ENCODE data around the gene SPATS2.
"Not testable (repeated sequence)": the region's sequence is repeated elsewhere in the genome, so short reads cannot be mapped to it uniquely, and the experiment has no call there.

The SPATS2 gene

GRCh38 chr12:49413796-49414195, 46.5 kb downstream of the SPATS2 start:
- Histone ChIP-seq H2AFZ (ENCODE audit: low read length, unreplicated experiment) (no peak overlapping the region), H3K36me3 (ENCODE audit: insufficient read depth, low read length) (no peaks in the 10 kb centered on the region), H3K4me1 (ENCODE audit: control insufficient read depth, insufficient read depth, low read length, unreplicated experiment) (peaks cover 15% of the 10 kb centered on the region), H3K27me3 (ENCODE audit: insufficient read depth, low read length) (no peaks in the 10 kb centered on the region), H3K27ac (ENCODE audit: low read depth, low read length) (no peak overlapping the region), H3K4me3 (ENCODE audit: low read depth, low read length) (no peak overlapping the region), H3K79me2 (ENCODE audit: control insufficient read depth, insufficient read depth, low read length, unreplicated experiment) (peaks cover 71% of the 10 kb centered on the region)

- Histone ChIP-seq H3K27ac (ENCODE audit: low read depth, low read length) (no peak overlapping the region), H3K36me3 (ENCODE audit: insufficient read depth, low read length) (no peaks in the 10 kb centered on the region), H3K79me2 (ENCODE audit: control insufficient read depth, insufficient read depth, low read length, unreplicated experiment) (peaks cover 74% of the 10 kb centered on the region), H2AFZ (ENCODE audit: low read length, unreplicated experiment) (no peak overlapping the region), H3K27me3 (ENCODE audit: insufficient read depth, low read length) (no peaks in the 10 kb centered on the region), H3K4me1 (ENCODE audit: control insufficient read depth, insufficient read depth, low read length, unreplicated experiment) (peaks cover 21% of the 10 kb centered on the region), H3K4me3 (ENCODE audit: low read depth, low read length) (no peak overlapping the region)
Measured at GRCh38 chr12:49414364-49414763, 47.1 kb downstream of the SPATS2 start.

GRCh38 chr12:49415521-49415970, 48.3 kb downstream of the SPATS2 start:
- Histone ChIP-seq H3K27ac (ENCODE audit: low read depth, low read length) (no peak overlapping the region), H3K36me3 (ENCODE audit: insufficient read depth, low read length) (no peaks in the 10 kb centered on the region), H3K4me1 (ENCODE audit: control insufficient read depth, insufficient read depth, low read length, unreplicated experiment) (peaks cover 22% of the 10 kb centered on the region), H3K27me3 (ENCODE audit: insufficient read depth, low read length) (no peaks in the 10 kb centered on the region), H2AFZ (ENCODE audit: low read length, unreplicated experiment) (no peak overlapping the region), H3K79me2 (ENCODE audit: control insufficient read depth, insufficient read depth, low read length, unreplicated experiment) (peaks cover 74% of the 10 kb centered on the region), H3K4me3 (ENCODE audit: low read depth, low read length) (no peak overlapping the region)

DNA sequence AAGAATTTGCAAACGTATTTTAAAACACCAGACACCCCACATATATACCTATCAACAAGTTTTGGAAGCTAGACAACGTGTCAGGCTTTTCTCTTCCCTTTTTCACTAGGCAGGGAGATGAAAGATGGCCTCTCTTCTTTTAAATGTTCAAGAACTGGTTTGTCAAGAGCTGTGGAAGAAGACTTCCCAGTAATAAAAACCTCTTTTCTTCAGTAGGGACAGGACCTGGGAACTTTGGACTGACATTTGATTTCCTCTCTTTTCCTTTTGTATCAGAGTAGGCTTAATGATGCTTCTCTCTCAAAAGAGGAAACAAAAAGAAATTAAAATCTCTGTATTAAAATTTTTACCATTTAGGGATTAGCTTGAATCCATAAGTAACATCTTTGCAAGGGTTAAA, 49.6 kb downstream of the SPATS2 start:
- Histone ChIP-seq H3K36me3 (ENCODE audit: insufficient read depth, low read length) (no peaks in the 10 kb centered on the region), H2AFZ (ENCODE audit: low read length, unreplicated experiment) (no peak overlapping the region), H3K27ac (ENCODE audit: low read depth, low read length) (no peak overlapping the region), H3K27me3 (ENCODE audit: insufficient read depth, low read length) (no peaks in the 10 kb centered on the region), H3K4me3 (ENCODE audit: low read depth, low read length) (no peak overlapping the region), H3K4me1 (ENCODE audit: control insufficient read depth, insufficient read depth, low read length, unreplicated experiment) (peaks cover 22% of the 10 kb centered on the region), H3K79me2 (ENCODE audit: control insufficient read depth, insufficient read depth, low read length, unreplicated experiment) (peaks cover 74% of the 10 kb centered on the region)

GRCh38 chr12:49417558-49417957, 50.3 kb downstream of the SPATS2 start:
- Histone ChIP-seq H3K79me2 (ENCODE audit: control insufficient read depth, insufficient read depth, low read length, unreplicated experiment) (peaks cover 78% of the 10 kb centered on the region), H3K36me3 (ENCODE audit: insufficient read depth, low read length) (no peaks in the 10 kb centered on the region), H3K4me3 (ENCODE audit: low read depth, low read length) (no peak overlapping the region), H3K27ac (ENCODE audit: low read depth, low read length) (no peak overlapping the region), H3K4me1 (ENCODE audit: control insufficient read depth, insufficient read depth, low read length, unreplicated experiment) (peaks cover 22% of the 10 kb centered on the region), H3K27me3 (ENCODE audit: insufficient read depth, low read length) (no peaks in the 10 kb centered on the region), H2AFZ (ENCODE audit: low read length, unreplicated experiment) (no peak overlapping the region)

DNA sequence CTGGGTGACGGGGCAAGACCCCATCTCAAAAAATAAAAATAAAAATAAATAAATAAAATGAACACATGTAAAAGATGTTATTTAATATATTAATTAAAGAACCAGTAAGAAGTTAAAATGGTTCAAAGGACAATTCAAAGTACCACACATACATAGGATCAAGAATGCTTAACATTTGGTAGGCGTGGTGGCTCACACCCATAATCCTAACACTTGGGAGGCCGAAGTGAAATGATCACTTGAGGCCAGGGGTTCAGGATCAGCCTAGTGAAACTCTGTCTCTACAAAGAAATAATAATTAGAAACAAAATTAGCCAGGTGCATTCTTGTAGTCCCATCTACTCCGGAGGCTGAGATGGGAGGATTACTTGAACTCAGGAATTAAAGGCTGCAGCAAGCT, 53.3 kb downstream of the SPATS2 start:
- no peak overlapping the region for H3K27ac ChIP-seq (ENCODE audit: low read depth, low read length)

DNA sequence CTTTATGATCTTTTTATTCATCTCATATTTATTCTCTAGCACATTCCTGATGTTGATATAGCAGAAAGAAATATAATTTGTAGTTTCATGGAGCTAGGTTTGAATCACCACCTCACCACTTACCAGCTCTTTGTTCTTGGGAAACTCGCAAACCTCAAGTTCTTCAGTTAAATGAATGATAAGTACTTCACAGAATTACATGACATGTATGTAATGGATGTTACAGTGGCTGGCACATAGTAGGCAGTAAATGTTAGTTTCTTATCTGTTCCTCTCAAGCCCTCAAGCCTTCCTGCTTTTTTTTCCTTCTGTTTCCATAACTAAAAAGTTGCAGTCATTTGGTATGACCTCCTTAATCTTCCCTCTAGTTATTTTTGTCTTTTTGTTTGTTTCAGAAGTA, 54.9 kb downstream of the SPATS2 start:
- no peak overlapping the region for H3K27ac ChIP-seq (ENCODE audit: low read depth, low read length)
- peaks cover 64% of the 10 kb centered on the region for H3K79me2 ChIP-seq (ENCODE audit: control insufficient read depth, insufficient read depth, low read length, unreplicated experiment)
- no peak overlapping the region for H3K4me3 ChIP-seq (ENCODE audit: low read depth, low read length)
- no peak overlapping the region for H2AFZ ChIP-seq (ENCODE audit: low read length, unreplicated experiment)
- no peaks in the 10 kb centered on the region for H3K27me3 ChIP-seq (ENCODE audit: insufficient read depth, low read length)
- H3K4me1 ChIP-seq (ENCODE audit: control insufficient read depth, insufficient read depth, low read length, unreplicated experiment), result peaks cover 8% of the 10 kb centered on the region
- peaks cover 4% of the 10 kb centered on the region for H3K36me3 ChIP-seq (ENCODE audit: insufficient read depth, low read length)

More for the DNA sequence above, 53.3 kb downstream of the SPATS2 start:
- peaks cover 8% of the 10 kb centered on the region for H3K4me1 ChIP-seq (ENCODE audit: control insufficient read depth, insufficient read depth, low read length, unreplicated experiment)
- no peak overlapping the region for H2AFZ ChIP-seq (ENCODE audit: low read length, unreplicated experiment)
- H3K79me2 ChIP-seq (ENCODE audit: control insufficient read depth, insufficient read depth, low read length, unreplicated experiment), result peaks cover 67% of the 10 kb centered on the region
- H3K36me3 ChIP-seq (ENCODE audit: insufficient read depth, low read length), result no peaks in the 10 kb centered on the region
- no peak overlapping the region for H3K4me3 ChIP-seq (ENCODE audit: low read depth, low read length)
- no peaks in the 10 kb centered on the region for H3K27me3 ChIP-seq (ENCODE audit: insufficient read depth, low read length)

- no peak overlapping the region for H2AFZ ChIP-seq (ENCODE audit: low read length, unreplicated experiment)
- peaks cover 65% of the 10 kb centered on the region for H3K79me2 ChIP-seq (ENCODE audit: control insufficient read depth, insufficient read depth, low read length, unreplicated experiment)
- no peaks in the 10 kb centered on the region for H3K27me3 ChIP-seq (ENCODE audit: insufficient read depth, low read length)
- peaks cover 13% of the 10 kb centered on the region for H3K4me1 ChIP-seq (ENCODE audit: control insufficient read depth, insufficient read depth, low read length, unreplicated experiment)
- peaks cover 9% of the 10 kb centered on the region for H3K36me3 ChIP-seq (ENCODE audit: insufficient read depth, low read length)
- H3K4me3 ChIP-seq (ENCODE audit: low read depth, low read length), result 0 out of 2 replicates have a peak overlapping the region, but pooled peaks have one; percentile 7
- peak overlapping the region; percentile 32 for H3K27ac ChIP-seq (ENCODE audit: low read depth, low read length)
Measured at GRCh38 chr12:49428793-49429192, 61.5 kb downstream of the SPATS2 start.

DNA sequence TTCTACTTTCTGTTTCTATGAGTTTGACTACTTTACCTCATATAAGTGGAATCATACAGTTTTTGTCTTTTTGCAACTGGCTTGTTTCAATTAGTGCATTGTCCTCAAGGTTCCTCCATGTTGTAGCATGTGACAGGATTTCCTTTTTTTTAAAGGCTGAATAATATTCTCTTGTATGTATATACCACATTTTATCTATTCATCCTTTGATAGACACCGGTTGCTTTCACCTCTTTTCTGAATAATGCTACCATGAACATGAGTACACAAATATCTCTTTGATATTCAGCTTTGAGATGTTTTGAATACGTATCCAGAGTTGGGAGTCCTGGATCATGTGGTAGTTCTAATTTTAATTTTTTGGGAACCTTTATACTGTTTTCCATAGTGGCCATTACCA, 65.4 kb downstream of the SPATS2 start:
- Histone ChIP-seq H3K36me3 (ENCODE audit: insufficient read depth, low read length) (peaks cover 5% of the 10 kb centered on the region; the same call in 1 of the 2 replicates), H2AFZ (ENCODE audit: low read length, unreplicated experiment) (no peak overlapping the region), H3K4me1 (ENCODE audit: control insufficient read depth, insufficient read depth, low read length, unreplicated experiment) (peaks cover 13% of the 10 kb centered on the region), H3K27me3 (ENCODE audit: insufficient read depth, low read length) (no peaks in the 10 kb centered on the region), H3K79me2 (ENCODE audit: control insufficient read depth, insufficient read depth, low read length, unreplicated experiment) (peaks cover 55% of the 10 kb centered on the region), H3K4me3 (ENCODE audit: low read depth, low read length) (no peak overlapping the region), H3K27ac (ENCODE audit: low read depth, low read length) (no peak overlapping the region)

DNA sequence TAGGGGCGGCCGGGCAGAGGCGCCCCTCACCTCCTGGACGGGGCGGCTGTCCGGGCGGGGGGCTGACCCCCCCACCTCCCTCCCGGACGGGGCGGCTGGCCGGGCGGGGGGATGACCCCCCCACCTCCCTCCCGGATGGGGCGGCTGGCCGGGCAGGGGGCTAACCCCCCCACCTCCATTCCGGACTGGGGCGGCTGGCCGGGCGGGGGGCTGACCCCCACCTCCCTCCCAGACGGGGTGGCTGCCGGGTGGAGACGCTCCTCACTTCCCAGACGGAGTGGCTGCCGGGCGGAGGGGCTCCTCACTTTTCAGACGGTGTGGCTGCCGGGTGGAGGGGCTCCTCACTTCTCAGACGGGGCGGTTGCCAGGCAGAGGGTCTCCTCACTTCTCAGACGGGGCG, 69.5 kb downstream of the SPATS2 start:
- H2AFZ ChIP-seq (ENCODE audit: low read length, unreplicated experiment); H3K27ac ChIP-seq (ENCODE audit: low read depth, low read length); H3K4me1 ChIP-seq (ENCODE audit: control insufficient read depth, insufficient read depth, low read length, unreplicated experiment); H3K36me3 ChIP-seq (ENCODE audit: insufficient read depth, low read length); H3K4me3 ChIP-seq (ENCODE audit: low read depth, low read length); H3K27me3 ChIP-seq (ENCODE audit: insufficient read depth, low read length): not testable (repeated sequence)
- H3K79me2 ChIP-seq (ENCODE audit: control insufficient read depth, insufficient read depth, low read length, unreplicated experiment), result peaks cover 63% of the 10 kb centered on the region

DNA sequence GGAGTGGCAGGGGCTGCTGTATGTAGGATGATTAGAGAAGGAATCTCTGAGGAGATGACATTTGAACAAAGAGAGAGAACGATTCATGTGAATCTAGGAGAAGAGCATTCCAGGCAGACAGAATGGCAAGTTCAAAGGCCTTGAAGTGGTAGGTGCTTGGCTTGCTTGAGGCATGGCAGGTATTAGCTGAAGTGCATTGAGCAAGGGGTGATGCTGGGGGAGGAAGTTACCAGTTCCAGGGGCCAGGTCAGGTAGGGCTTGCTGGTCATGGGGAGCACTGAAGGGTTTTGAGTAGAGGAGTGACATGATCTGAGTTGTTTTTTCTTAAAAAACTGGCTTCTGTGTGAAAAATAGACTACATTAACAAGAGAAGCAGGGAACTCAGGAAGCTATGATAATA, 71.8 kb downstream of the SPATS2 start:
- H3K4me3 ChIP-seq (ENCODE audit: low read depth, low read length), result no peak overlapping the region
- H3K4me1 ChIP-seq (ENCODE audit: control insufficient read depth, insufficient read depth, low read length, unreplicated experiment), result no peaks in the 10 kb centered on the region
- H3K79me2 ChIP-seq (ENCODE audit: control insufficient read depth, insufficient read depth, low read length, unreplicated experiment), result peaks cover 55% of the 10 kb centered on the region

More for the DNA sequence above, 71.8 kb downstream of the SPATS2 start:
- Histone ChIP-seq H3K36me3 (ENCODE audit: insufficient read depth, low read length) (peaks cover 11% of the 10 kb centered on the region; the same call in 1 of the 2 replicates), H3K27ac (ENCODE audit: low read depth, low read length) (no peak overlapping the region), H3K27me3 (ENCODE audit: insufficient read depth, low read length) (no peaks in the 10 kb centered on the region), H2AFZ (ENCODE audit: low read length, unreplicated experiment) (no peak overlapping the region)

Data from ACC112 (cell line).